Measurements from ENCODE around the gene ANKRD49. TPM values are rescaled to one million over a fixed set of nuclear protein-coding genes. Genes with fewer than 3 reads are reported as not detected.

The ANKRD49 gene
- total RNA-seq, 1 experiment from 2014 or later, result 12.7 TPM

DNA sequence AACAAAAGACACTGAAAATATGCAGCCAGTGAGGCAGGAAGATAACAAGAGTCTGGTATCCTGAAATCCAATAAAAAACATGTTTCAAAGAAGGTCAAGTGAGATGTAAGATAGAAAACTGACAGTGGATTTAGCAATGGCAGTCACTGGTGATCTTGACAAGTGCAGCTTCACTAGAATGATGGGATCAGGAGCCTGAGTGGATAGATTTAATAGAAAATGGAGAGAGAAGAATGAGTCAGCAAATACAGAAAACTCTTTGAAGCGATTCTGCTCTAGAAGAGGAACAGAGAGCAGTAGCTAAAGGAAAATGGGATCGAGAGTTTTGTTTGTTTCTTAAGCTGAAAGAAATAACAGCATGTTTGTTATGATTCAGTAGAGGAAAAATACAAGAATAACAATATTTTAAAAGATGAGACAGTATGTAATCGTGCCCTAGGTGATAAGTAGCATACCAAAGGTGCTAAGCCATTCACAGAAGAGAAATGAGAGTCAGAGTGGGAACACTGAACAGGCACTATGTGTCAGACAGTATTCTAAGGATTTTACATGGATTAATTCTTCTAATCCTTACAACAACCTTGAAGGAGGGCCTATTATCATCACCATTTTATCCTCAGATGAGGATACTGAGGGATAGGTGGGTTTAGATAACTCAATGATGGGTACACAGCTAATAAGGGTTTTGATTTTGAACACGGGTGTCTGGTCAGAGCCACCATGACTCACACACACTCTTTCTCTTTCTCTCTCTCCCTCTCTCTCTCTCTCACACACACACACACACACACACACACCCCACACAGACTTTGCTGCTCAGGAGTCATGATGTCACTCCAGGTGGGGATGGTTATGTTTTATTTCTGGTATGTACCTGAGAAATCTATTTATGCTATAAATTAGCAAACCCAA lies 36.4 kb upstream of the ANKRD49 start:
- Histone ChIP-seq H2AFZ (no peak overlapping the region), H3K79me2 (ENCODE audit: low read depth) (no peaks in the 10 kb centered on the region), H3K9me3 (ENCODE audit: insufficient read depth, low read depth) (no peaks in the 10 kb centered on the region), H3K27me3 (ENCODE audit: insufficient read depth, low read depth) (no peaks in the 10 kb centered on the region), H3F3A (ENCODE audit: insufficient read depth, low read depth) (peaks cover 16% of the 10 kb centered on the region; the same call in 1 of the 2 replicates), H3K36me3 (ENCODE audit: low read depth) (peaks cover 28% of the 10 kb centered on the region), H3K27ac (peak overlapping the region; percentile 45), H3K4me3 (no peak overlapping the region), H3K4me2 (no peak overlapping the region), H4K20me1 (ENCODE audit: insufficient read depth) (no peaks in the 10 kb centered on the region), H3K9me2 (ENCODE audit: insufficient read depth) (no peaks in the 10 kb centered on the region), H3K4me1 (replicated peaks; ENCODE audit: insufficient read depth) (peaks cover 24% of the 10 kb centered on the region)
- DNase-seq, result no peak
- TF ChIP-seq, protein P1, sequence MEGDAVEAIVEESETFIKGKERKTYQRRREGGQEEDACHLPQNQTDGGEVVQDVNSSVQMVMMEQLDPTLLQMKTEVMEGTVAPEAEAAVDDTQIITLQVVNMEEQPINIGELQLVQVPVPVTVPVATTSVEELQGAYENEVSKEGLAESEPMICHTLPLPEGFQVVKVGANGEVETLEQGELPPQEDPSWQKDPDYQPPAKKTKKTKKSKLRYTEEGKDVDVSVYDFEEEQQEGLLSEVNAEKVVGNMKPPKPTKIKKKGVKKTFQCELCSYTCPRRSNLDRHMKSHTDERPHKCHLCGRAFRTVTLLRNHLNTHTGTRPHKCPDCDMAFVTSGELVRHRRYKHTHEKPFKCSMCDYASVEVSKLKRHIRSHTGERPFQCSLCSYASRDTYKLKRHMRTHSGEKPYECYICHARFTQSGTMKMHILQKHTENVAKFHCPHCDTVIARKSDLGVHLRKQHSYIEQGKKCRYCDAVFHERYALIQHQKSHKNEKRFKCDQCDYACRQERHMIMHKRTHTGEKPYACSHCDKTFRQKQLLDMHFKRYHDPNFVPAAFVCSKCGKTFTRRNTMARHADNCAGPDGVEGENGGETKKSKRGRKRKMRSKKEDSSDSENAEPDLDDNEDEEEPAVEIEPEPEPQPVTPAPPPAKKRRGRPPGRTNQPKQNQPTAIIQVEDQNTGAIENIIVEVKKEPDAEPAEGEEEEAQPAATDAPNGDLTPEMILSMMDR (conservative IDR thresholded peaks at IDR 0.05), result no peak
- TF ChIP-seq EZH2 (IDR thresholded peaks at IDR 0.05; ENCODE audit: low read depth), result no peak
- intact Hi-C loops (cut with micrococcal nuclease; ENCODE audit: unreplicated experiment), result no loop called here
- ChIA-PET POLR2A (ENCODE audit: unreplicated experiment) (no interaction called here), CTCF (no interaction called here)
- BruUV-seq (replicated peaks), result no TSS peak

DNA sequence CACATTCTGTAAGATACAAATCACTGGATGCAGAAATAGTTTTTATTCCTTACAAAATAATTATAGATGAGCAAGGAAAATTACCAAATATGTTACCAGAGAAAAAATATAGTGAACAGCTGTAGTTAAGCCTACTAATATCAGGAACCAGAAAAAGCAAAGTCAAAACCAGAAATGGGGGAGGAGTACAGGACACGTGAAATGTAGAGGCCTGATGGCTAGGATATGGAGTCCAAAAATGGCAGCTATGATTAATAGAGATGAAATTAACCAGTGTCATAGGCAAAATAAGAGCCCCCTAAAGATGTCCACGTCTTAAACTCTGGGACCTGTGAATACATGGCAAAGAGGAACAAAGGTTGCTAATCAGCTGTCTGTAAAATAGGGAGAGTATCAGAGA lies 34.2 kb upstream of the ANKRD49 start:
- TF ChIP-seq, protein P1 (conservative IDR thresholded peaks at IDR 0.05), result no peak
- no peak for TF ChIP-seq EZH2 (IDR thresholded peaks at IDR 0.05; ENCODE audit: low read depth)
- POLR2A ChIA-PET (ENCODE audit: unreplicated experiment), result no interaction called here
- no peak for DNase-seq
- Histone ChIP-seq H3K27ac (no peak overlapping the region), H4K20me1 (ENCODE audit: insufficient read depth) (no peaks in the 10 kb centered on the region), H2AFZ (no peak overlapping the region), H3K4me2 (no peak overlapping the region), H3K36me3 (ENCODE audit: low read depth) (peaks cover 25% of the 10 kb centered on the region), H3K79me2 (ENCODE audit: low read depth) (no peaks in the 10 kb centered on the region), H3K4me1 (replicated peaks; ENCODE audit: insufficient read depth) (peaks cover 24% of the 10 kb centered on the region), H3K9me2 (ENCODE audit: insufficient read depth) (no peaks in the 10 kb centered on the region), H3K27me3 (ENCODE audit: insufficient read depth, low read depth) (no peaks in the 10 kb centered on the region), H3K9me3 (ENCODE audit: insufficient read depth, low read depth) (no peaks in the 10 kb centered on the region), H3F3A (ENCODE audit: insufficient read depth, low read depth) (peaks cover 16% of the 10 kb centered on the region; the same call in 1 of the 2 replicates), H3K4me3 (no peak overlapping the region)
- CTCF ChIA-PET, result no interaction called here
- BruUV-seq (replicated peaks), result no TSS peak
- intact Hi-C loops (cut with micrococcal nuclease; ENCODE audit: unreplicated experiment), result no loop called here

- H3K27me3 ChIP-seq (ENCODE audit: insufficient read depth, low read depth), result no peaks in the 10 kb centered on the region
- H4K20me1 ChIP-seq (ENCODE audit: insufficient read depth), result 0 out of 2 replicates have a peak, but pooled peaks cover 4% of the 10 kb centered on the region
- DNase-seq, result no peak
- CTCF ChIA-PET, result no interaction called here
- no peak overlapping the region for H3K4me2 ChIP-seq
- H3K9me2 ChIP-seq (ENCODE audit: insufficient read depth), result no peaks in the 10 kb centered on the region
- POLR2A ChIA-PET (ENCODE audit: unreplicated experiment), result no interaction called here
- peaks cover 16% of the 10 kb centered on the region; the same call in 1 of the 2 replicates for H3K36me3 ChIP-seq (ENCODE audit: low read depth)
- H3K9me3 ChIP-seq (ENCODE audit: insufficient read depth, low read depth), result no peaks in the 10 kb centered on the region
- H3K4me1 ChIP-seq (replicated peaks; ENCODE audit: insufficient read depth), result no peaks in the 10 kb centered on the region
- intact Hi-C loops (cut with micrococcal nuclease; ENCODE audit: unreplicated experiment), result no loop called here
- H3K4me3 ChIP-seq, result no peak overlapping the region
- no peak overlapping the region for H2AFZ ChIP-seq
- no peak overlapping the region for H3K27ac ChIP-seq
- TF ChIP-seq, protein P1 (conservative IDR thresholded peaks at IDR 0.05), result no peak
- TF ChIP-seq EZH2 (IDR thresholded peaks at IDR 0.05; ENCODE audit: low read depth), result no peak
- H3F3A ChIP-seq (ENCODE audit: insufficient read depth, low read depth), result no peaks in the 10 kb centered on the region
- no TSS peak for BruUV-seq (replicated peaks)
- no peaks in the 10 kb centered on the region for H3K79me2 ChIP-seq (ENCODE audit: low read depth)
Measured at GRCh38 chr11:94469416-94469815, 24.4 kb upstream of the ANKRD49 start.

Measured in PC-9 (cell line).